GM12878 (cell line): ENCODE data around the gene MAP3K7CL. TPM values are rescaled to one million over a fixed set of nuclear protein-coding genes. Genes with fewer than 3 reads are reported as not detected.
"Not testable (repeated sequence)": the region's sequence is repeated elsewhere in the genome, so short reads cannot be mapped to it uniquely, and the experiment has no call there.

Source experiments
- ATAC-seq: fragments of 200-7000 bp; cut with Tn5 transposase; 3 replicates; pipeline ENCODE4 v1.9.1; 2020; ENCODE audit warnings: mild to moderate bottlenecking, moderate library complexity
- BruUV-seq: library from RNA; stranded (reverse); fragments of 400-500 nt; replicated peaks from 2 replicates; lab custom pipeline; 2021; lab: Mats Ljungman, UMichigan
- CTCF ChIA-PET: fragments of 300-600 bp; sonication (Branson Sonifier 250); formaldehyde crosslinking; extraction: SDS; loops from one replicate; lab custom pipeline; 2021; ENCODE audit warnings: inconsistent platforms; lab: Yijun Ruan, JAX
- POLR2A ChIA-PET: fragments of 350-600 bp; formaldehyde crosslinking; extraction: SDS; loops from one replicate; lab custom pipeline; 2021; ENCODE audit warnings: inconsistent platforms; lab: Charles Lee
- RAD21 ChIA-PET: fragments of 300-600 bp; sonication (Branson Sonifier 250); formaldehyde crosslinking; loops from one replicate; lab custom pipeline; 2023; ENCODE audit warnings: antibody characterized with exemption; ENCODE audit not compliant: unreplicated experiment; lab: Charles Lee
- SMC1A ChIA-PET: fragments of 300-600 bp; sonication (Branson Sonifier 250); formaldehyde crosslinking; loops from one replicate; lab custom pipeline; 2023; ENCODE audit not compliant: unreplicated experiment, uncharacterized antibody; lab: Charles Lee
- DNase-seq: peaks from one replicate; pipeline ENCODE4 v3.0.0-alpha.2; 2011; ENCODE audit warnings: low read depth, low spot score
- FAIRE-seq: peaks from 3 replicates; lab custom pipeline; 2011; peaks lifted over from hg19 to GRCh38; lab: Jason Lieb, UNC
- H2AFZ ChIP-seq: 2 replicates; pipeline ENCODE4 v1.6.0; 2011; ENCODE audit warnings: low read depth, low read length, control low read depth; ENCODE audit not compliant: control insufficient read depth
- H3K27ac ChIP-seq: 2 replicates; pipeline ENCODE4 v1.5.1; 2011; ENCODE audit warnings: control low read depth; ENCODE audit not compliant: control insufficient read depth, insufficient read depth
- H3K27me3 ChIP-seq, 2 experiments: replicated peaks in 1 of 2; 2 replicates each; pipeline versions ENCODE4 v1.6.0 to v1.6.1; 2011; ENCODE audit warnings: low read length in 1 of 2; ENCODE audit not compliant: control insufficient read depth in 2 of 2, insufficient read depth in 2 of 2
- H3K36me3 ChIP-seq, 2 experiments: 2 replicates each; pipeline ENCODE4 v1.5.1; 2011; ENCODE audit warnings: low read length in 1 of 2; ENCODE audit not compliant: control insufficient read depth in 2 of 2, insufficient read depth in 2 of 2
- H3K4me1 ChIP-seq: 2 replicates; pipeline ENCODE4 v1.6.1; 2011; ENCODE audit warnings: mild to moderate bottlenecking, low read length, moderate library complexity, mixed read lengths; ENCODE audit not compliant: control insufficient read depth, insufficient read depth
- H3K4me2 ChIP-seq: 2 replicates; pipeline ENCODE4 v1.6.0; 2011; ENCODE audit warnings: control low read depth; ENCODE audit not compliant: control insufficient read depth, insufficient read depth
- H3K4me3 ChIP-seq: fragments of 200-600 bp; sonication (generic); 2 replicates; pipeline ENCODE4 v1.5.1; 2016
- H3K79me2 ChIP-seq: 2 replicates; pipeline ENCODE4 v1.6.0; 2011; ENCODE audit warnings: low read length; ENCODE audit not compliant: control insufficient read depth, insufficient read depth
- H3K9ac ChIP-seq: 2 replicates; pipeline ENCODE4 v1.8.0; 2011; ENCODE audit warnings: low read length, control low read depth, mixed read lengths; ENCODE audit not compliant: control insufficient read depth, insufficient read depth
- H3K9me3 ChIP-seq: replicated peaks from 3 replicates; pipeline ENCODE4 v1.5.1; 2011; ENCODE audit warnings: mild to moderate bottlenecking, low read length; ENCODE audit not compliant: control insufficient read depth, insufficient read depth
- H4K20me1 ChIP-seq: 2 replicates; pipeline ENCODE4 v1.6.0; 2011; ENCODE audit not compliant: control insufficient read depth, insufficient read depth
- BACH1 ChIP-seq: fragments of 450-650 bp; IDR thresholded peaks from 2 replicates; pipeline ENCODE4 v1.6.1; 2017; ENCODE audit warnings: mild to moderate bottlenecking, borderline replicate concordance
- CHD4 ChIP-seq: fragments of 200-600 bp; sonication (generic); IDR thresholded peaks from 2 replicates; pipeline ENCODE4 v1.6.1; 2016; ENCODE audit warnings: mild to moderate bottlenecking
- DPF2 ChIP-seq: fragments of 450-650 bp; IDR thresholded peaks from 2 replicates; pipeline ENCODE4 v1.6.1; 2017; ENCODE audit warnings: mild to moderate bottlenecking
- HDAC2 ChIP-seq: fragments of 200-600 bp; sonication (generic); IDR thresholded peaks from 2 replicates; pipeline ENCODE4 v1.6.1; 2017
- HDAC6 ChIP-seq: fragments of 200-600 bp; sonication (generic); IDR thresholded peaks from one replicate; pipeline ENCODE4 v1.8.0; 2017; ENCODE audit warnings: antibody characterized with exemption; ENCODE audit not compliant: unreplicated experiment
- KLF5 ChIP-seq: fragments of 450-650 bp; IDR thresholded peaks from 2 replicates; pipeline ENCODE4 v1.6.1; 2014; ENCODE audit warnings: mild to moderate bottlenecking; ENCODE audit not compliant: partially characterized antibody
- MEF2A ChIP-seq: IDR thresholded peaks from 2 replicates; pipeline ENCODE4 v1.6.1; 2011; ENCODE audit warnings: low read depth, mild to moderate bottlenecking, low read length, moderate library complexity; ENCODE audit not compliant: insufficient read depth
- MTA2 ChIP-seq: fragments of 450-650 bp; IDR thresholded peaks from 2 replicates; pipeline ENCODE4 v1.6.1; 2016; ENCODE audit warnings: low read depth, mild to moderate bottlenecking, moderate library complexity
- NFXL1 ChIP-seq: fragments of 450-650 bp; IDR thresholded peaks from 2 replicates; pipeline ENCODE4 v1.6.1; 2017; ENCODE audit warnings: antibody characterized with exemption, mild to moderate bottlenecking, borderline replicate concordance
- NRF1 ChIP-seq: conservative IDR thresholded peaks from 2 replicates; pipeline ENCODE4 v1.6.1; 2011; ENCODE audit warnings: mild to moderate bottlenecking, low read depth, low read length, improper control_type of control experiment
- POLR2AphosphoS2 ChIP-seq: IDR thresholded peaks from 2 replicates; pipeline ENCODE4 v1.6.1; 2011; ENCODE audit warnings: low read depth, mild to moderate bottlenecking, low read length, improper control_type of control experiment, moderate library complexity
- RUNX3 ChIP-seq: IDR thresholded peaks from 2 replicates; pipeline ENCODE4 v1.6.1; 2012; ENCODE audit warnings: low read length, inconsistent platforms
- SP1 ChIP-seq: IDR thresholded peaks from one replicate; pipeline ENCODE4 v1.6.1; 2011; ENCODE audit warnings: low read depth, low read length
- TAF1 ChIP-seq: IDR thresholded peaks from 2 replicates; pipeline ENCODE4 v1.6.1; 2011; ENCODE audit warnings: mild to moderate bottlenecking, low read depth, low read length, borderline replicate concordance
- TCF3 ChIP-seq: IDR thresholded peaks from 2 replicates; pipeline ENCODE4 v1.6.1; 2012; ENCODE audit warnings: low read depth, mild to moderate bottlenecking, low read length, borderline replicate concordance; ENCODE audit not compliant: insufficient read depth
- TCF7 ChIP-seq: IDR thresholded peaks from 2 replicates; pipeline ENCODE4 v1.6.1; 2014; ENCODE audit warnings: antibody characterized with exemption, borderline replicate concordance
- WGBS: methylation state at CpG from one replicate; pipeline ENCODE4 v1.1.6; 2016; ENCODE audit warnings: low lambda C conversion rate; ENCODE audit not compliant: insufficient replicate concordance, insufficient coverage; ENCODE audit errors: missing lambda C conversion rate; 5-methylcytosine and 5-hydroxymethylcytosine counted together
- in situ Hi-C: fragments of 300-500 bp; cut with MboI; formaldehyde crosslinking; loops from 9 replicates; pipeline ENCODE4 v1.14.3; 2018; ENCODE audit warnings: mixed read lengths
- intact Hi-C: fragments of 100-400 bp; cut with micrococcal nuclease; formaldehyde crosslinking; loops from one replicate; pipeline ENCODE4 v1.14.2; 2022; ENCODE audit not compliant: unreplicated experiment
- polyA plus RNA-seq, 11 experiments: library from polyadenylated mRNA; depleted of rRNA in 4 of 11; unstranded in 6 of 11; stranded (reverse) in 5 of 11; fragments of >200 nt; fragmentation: Nextera tagmentation in 4 of 11; fragmentation: Illumina TruSeq in 1 of 11; extraction: Ambion mirVana in 4 of 11; extraction: Trizol in 1 of 11; gene quantifications; 1 replicate in 1 of 11; 2 replicates in 10 of 11; pipeline versions ENCODE4 v1.2.1 to v1.2.3, GENCODE V29; 2011 to 2016; ENCODE audit warnings: inconsistent platforms in 2 of 11, missing spikeins in 2 of 11, low read depth in 1 of 11
- total RNA-seq, 4 experiments: library from RNA; depleted of rRNA in 3 of 4; stranded (reverse); fragments of >200 nt in 3 of 4; fragmentation: Illumina TruSeq in 1 of 4; extraction: Trizol in 1 of 4; gene quantifications; 2 replicates each; pipeline versions ENCODE4 v1.2.1 to v1.2.3, GENCODE V29; 2013 to 2021

MAP3K7CL gene
- total and polyA plus RNA-seq, 10 of the 15 experiments (the other 5 are each of a cell fraction or from before 2014, with no cell fraction given) = 3.2 to 19.7 (median 6.6) TPM

DNA sequence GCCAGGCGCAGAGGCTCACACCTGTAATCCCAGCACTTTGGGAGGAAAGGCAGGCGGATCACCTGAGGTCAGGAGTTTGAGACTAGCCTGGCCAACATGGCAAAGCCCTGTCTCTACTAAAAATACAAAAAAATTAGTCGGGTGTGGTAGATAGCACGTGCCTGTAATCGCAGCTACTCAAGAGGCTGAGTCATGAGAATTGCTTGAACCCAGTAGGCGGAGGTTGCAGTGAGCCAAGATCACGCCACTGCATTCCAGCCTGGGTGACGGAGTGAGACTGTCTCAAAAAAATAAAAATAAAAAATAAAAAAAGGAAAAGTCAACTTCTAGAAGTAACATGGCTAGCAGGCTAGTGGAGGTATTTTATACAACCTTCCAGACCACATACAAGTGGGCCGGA is 32.4 kb downstream of the MAP3K7CL start:
- 97% methylated on average over 9 of the region's 9 CpGs for WGBS
- H3K79me2 ChIP-seq, ATAC-seq, CTCF ChIA-PET, H3K36me3 ChIP-seq, H4K20me1 ChIP-seq, H3K4me1 ChIP-seq, FAIRE-seq, POLR2A ChIA-PET, H3K27me3 ChIP-seq, H3K4me2 ChIP-seq, H3K4me3 ChIP-seq, H3K27ac ChIP-seq, DNase-seq, BruUV-seq, intact Hi-C loops, H3K9me3 ChIP-seq, H2AFZ ChIP-seq, H3K9ac ChIP-seq: not testable (repeated sequence)
- ChIA-PET SMC1A (interaction anchor here (1.9 kb wide), 1 partner anchor 41 kb away, joined by 10 read pairs; no protein-coding TSS in a partner anchor), RAD21 (interaction anchor here (1.5 to 3.0 kb wide), 2 partner anchors 209 to 214 kb away, joined by 4 to 17 read pairs; no protein-coding TSS in a partner anchor)
- in situ Hi-C loops = loop anchor here (5.0 kb wide), 1 partner anchor 209 kb away; no protein-coding TSS in a partner anchor

DNA sequence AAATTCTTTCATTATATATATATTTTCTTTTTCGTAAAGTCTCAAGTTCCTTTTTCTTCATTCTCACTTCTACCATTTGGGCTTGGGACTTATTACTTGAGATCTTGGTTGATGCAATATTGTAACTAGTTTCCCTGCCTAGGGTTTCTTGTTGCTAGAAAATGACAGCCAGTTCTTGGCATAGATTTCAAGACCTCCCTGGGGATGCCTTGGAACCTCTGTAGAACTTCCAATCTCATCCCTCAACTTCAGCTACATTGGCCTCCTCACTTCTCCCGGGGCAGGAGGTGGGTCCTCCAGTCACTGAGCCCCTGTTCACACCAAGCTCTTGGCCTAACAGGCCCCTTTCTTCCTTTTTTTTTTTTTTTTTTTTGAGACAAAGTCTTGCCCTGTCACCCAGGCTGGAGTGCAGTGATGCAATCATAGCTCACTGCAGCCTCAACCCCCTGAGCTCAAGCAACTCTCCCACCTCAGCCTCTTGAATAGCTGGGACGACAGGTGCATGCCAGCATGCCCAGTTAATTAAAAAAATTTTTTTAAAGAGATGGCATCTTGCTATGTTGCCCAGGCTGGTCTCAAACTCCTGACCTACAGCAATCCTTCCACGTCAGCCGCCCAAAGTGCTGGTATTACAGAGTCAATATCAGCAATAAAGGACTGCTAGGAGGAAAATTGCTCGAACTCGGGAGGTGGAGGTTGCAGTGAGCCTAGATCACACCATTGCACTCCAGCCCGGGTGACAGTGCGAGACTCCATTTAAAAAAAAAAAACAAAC is 33.1 kb downstream of the MAP3K7CL start:
- H3K9me3 ChIP-seq = no peaks in the 10 kb centered on the region
- H3K4me3 ChIP-seq = no peak overlapping the region
- H3K27ac ChIP-seq = no peak overlapping the region
- in situ Hi-C loops = loop anchor here (5.0 kb wide), 1 partner anchor 209 kb away; no protein-coding TSS in a partner anchor
- BruUV-seq = no TSS peak
- FAIRE-seq = no peak
- no peaks in the 10 kb centered on the region for H3K4me1 ChIP-seq
- no peak overlapping the region for H3K4me2 ChIP-seq
- H3K9ac ChIP-seq = no peak overlapping the region
- no peaks in the 10 kb centered on the region for H4K20me1 ChIP-seq
- SMC1A ChIA-PET = interaction anchor here (0.7 to 2.6 kb wide), 22 partner anchors 9 to 213 kb away, joined by 3 to 27 read pairs (median 5); partner anchors contain the start of gene BACH1
- no peaks in the 10 kb centered on the region for H3K27me3 ChIP-seq
- RAD21 ChIA-PET = interaction anchor here (1.1 to 3.0 kb wide), 12 partner anchors 13 to 213 kb away, joined by 3 to 17 read pairs (median 4); no protein-coding TSS in a partner anchor
- WGBS = 89% methylated on average over 9 of the region's 9 CpGs
- H3K36me3 ChIP-seq = no peaks in the 10 kb centered on the region
- H3K79me2 ChIP-seq = no peaks in the 10 kb centered on the region
- no peak overlapping the region for H2AFZ ChIP-seq
- no peak for DNase-seq
- CTCF ChIA-PET = interaction anchor here (0.7 to 3.3 kb wide), 24 partner anchors 9 to 250 kb away, joined by 3 to 29 read pairs (median 4); no protein-coding TSS in a partner anchor
- intact Hi-C loops = loop anchor here (1.0 kb wide), 2 partner anchors 209 to 213 kb away; no protein-coding TSS in a partner anchor
- POLR2A ChIA-PET = interaction anchor here (0.6 to 0.7 kb wide), 4 partner anchors 45 to 163 kb away, joined by 3 to 5 read pairs (median 4); no protein-coding TSS in a partner anchor
- no peak for ATAC-seq
- no peak for TF ChIP-seq TCF7
- TF ChIP-seq NFXL1 = no peak
- no peak for TF ChIP-seq CHD4
- no peak for TF ChIP-seq KLF5
- TF ChIP-seq HDAC2 = no peak
- TF ChIP-seq SP1 = no peak
- no peak for TF ChIP-seq NRF1
- no peak for TF ChIP-seq POLR2AphosphoS2
- TF ChIP-seq HDAC6 = no peak
- TF ChIP-seq TCF3 = no peak
- no peak for TF ChIP-seq DPF2
- TF ChIP-seq MEF2A = no peak
- no peak for TF ChIP-seq BACH1
- TF ChIP-seq TAF1 = no peak
- TF ChIP-seq MTA2 = no peak
- no peak for TF ChIP-seq RUNX3
